Measurements from ENCODE around the gene MGMT.

- TF ChIP-seq CTCF (IDR thresholded peaks at IDR 0.05) (no peak), POLR2A (IDR thresholded peaks at IDR 0.05) (no peak)
Observed at GRCh38 chr10:129628823-129629222, 161.8 kb downstream of the MGMT start.
